ENCODE data around the gene BANF2.

Gene BANF2

DNA sequence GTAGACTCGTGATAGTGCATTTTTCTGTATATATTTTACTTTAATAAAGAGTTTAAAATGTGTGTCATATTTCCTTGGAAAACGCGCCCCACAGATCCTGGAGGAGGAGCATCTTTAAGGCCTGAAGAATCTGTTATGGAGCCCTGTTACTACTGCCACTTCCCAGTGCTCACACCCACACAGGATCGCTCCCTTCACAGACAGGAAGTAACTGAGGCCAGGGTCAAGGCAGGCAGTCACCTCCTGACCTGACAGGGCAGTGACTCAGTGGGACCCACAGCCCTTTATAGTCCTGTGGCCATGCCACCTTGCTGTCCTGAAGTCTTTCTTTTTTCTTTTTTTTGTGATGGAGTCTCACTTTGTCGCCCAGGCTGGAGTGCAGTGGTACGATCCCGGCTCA, 26.7 kb upstream of the BANF2 start:
- TF ChIP-seq, protein P1, sequence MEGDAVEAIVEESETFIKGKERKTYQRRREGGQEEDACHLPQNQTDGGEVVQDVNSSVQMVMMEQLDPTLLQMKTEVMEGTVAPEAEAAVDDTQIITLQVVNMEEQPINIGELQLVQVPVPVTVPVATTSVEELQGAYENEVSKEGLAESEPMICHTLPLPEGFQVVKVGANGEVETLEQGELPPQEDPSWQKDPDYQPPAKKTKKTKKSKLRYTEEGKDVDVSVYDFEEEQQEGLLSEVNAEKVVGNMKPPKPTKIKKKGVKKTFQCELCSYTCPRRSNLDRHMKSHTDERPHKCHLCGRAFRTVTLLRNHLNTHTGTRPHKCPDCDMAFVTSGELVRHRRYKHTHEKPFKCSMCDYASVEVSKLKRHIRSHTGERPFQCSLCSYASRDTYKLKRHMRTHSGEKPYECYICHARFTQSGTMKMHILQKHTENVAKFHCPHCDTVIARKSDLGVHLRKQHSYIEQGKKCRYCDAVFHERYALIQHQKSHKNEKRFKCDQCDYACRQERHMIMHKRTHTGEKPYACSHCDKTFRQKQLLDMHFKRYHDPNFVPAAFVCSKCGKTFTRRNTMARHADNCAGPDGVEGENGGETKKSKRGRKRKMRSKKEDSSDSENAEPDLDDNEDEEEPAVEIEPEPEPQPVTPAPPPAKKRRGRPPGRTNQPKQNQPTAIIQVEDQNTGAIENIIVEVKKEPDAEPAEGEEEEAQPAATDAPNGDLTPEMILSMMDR (conservative IDR thresholded peaks at IDR 0.05; ENCODE audit: low read depth, low read length): no peak

GRCh38 chr20:17674722-17675518, 24.8 kb upstream of the BANF2 start:
- DNase-seq (ENCODE audit: low read depth): no peak
- no peak overlapping the region for H3K4me3 ChIP-seq (ENCODE audit: low read length)
- TF ChIP-seq, protein P1 (conservative IDR thresholded peaks at IDR 0.05; ENCODE audit: low read depth, low read length): no peak

More for the DNA sequence above, 26.7 kb upstream of the BANF2 start:
- no peak overlapping the region for H3K4me3 ChIP-seq (ENCODE audit: low read length)
- no peak for DNase-seq (ENCODE audit: low read depth)

- TF ChIP-seq, protein P1 (conservative IDR thresholded peaks at IDR 0.05; ENCODE audit: low read depth, low read length): no peak
- no peak overlapping the region for H3K4me3 ChIP-seq (ENCODE audit: low read length)
- no peak for DNase-seq (ENCODE audit: low read depth)
These were observed 24.0 kb upstream of the BANF2 start for GRCh38 chr20:17675519-17676377.

DNA sequence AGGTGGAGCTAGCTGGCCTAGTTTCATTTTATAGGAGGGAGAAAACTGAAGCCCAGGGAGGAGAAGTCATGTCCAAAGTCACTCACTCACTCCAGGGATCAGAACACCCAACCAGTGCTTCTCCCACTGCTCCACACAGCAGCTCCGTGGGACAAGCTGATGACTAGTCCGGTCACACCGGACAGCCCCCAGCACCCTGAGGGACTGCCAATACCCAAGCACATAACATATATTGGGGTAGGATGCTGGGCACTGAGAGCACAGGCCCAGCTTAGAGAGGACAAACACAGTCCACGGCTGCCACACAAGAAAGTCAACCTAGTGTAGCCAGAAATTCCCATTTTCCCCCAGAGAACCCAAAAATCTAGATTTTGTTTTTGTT, 23.4 kb upstream of the BANF2 start:
- TF ChIP-seq, protein P1 (conservative IDR thresholded peaks at IDR 0.05; ENCODE audit: low read depth, low read length): no peak
- no peak for DNase-seq (ENCODE audit: low read depth)

GRCh38 chr20:17676942-17677341, 22.8 kb upstream of the BANF2 start:
- no peak for DNase-seq (ENCODE audit: low read depth)
- H3K4me3 ChIP-seq (ENCODE audit: low read length): no peak overlapping the region
- TF ChIP-seq, protein P1 (conservative IDR thresholded peaks at IDR 0.05; ENCODE audit: low read depth, low read length): no peak

More for the DNA sequence above, 23.4 kb upstream of the BANF2 start:
- H3K4me3 ChIP-seq (ENCODE audit: low read length): no peak overlapping the region

- no peak for DNase-seq (ENCODE audit: low read depth)
- TF ChIP-seq, protein P1 (conservative IDR thresholded peaks at IDR 0.05; ENCODE audit: low read depth, low read length): no peak
- no peak overlapping the region for H3K4me3 ChIP-seq (ENCODE audit: low read length)
These were observed 21.5 kb upstream of the BANF2 start for GRCh38 chr20:17678295-17678694.
